COLO668 (cell line): ENCODE results near the gene GOLGA6L22.
"Not testable (repeated sequence)": the region's sequence is repeated elsewhere in the genome, so short reads cannot be mapped to it uniquely, and the experiment has no call there.

Source experiments
- DNase-seq: peaks from one replicate; lab custom pipeline; 2025; ENCODE audit not compliant: unreplicated experiment; lab: John Stamatoyannopoulos, UW

Gene GOLGA6L22

DNA sequence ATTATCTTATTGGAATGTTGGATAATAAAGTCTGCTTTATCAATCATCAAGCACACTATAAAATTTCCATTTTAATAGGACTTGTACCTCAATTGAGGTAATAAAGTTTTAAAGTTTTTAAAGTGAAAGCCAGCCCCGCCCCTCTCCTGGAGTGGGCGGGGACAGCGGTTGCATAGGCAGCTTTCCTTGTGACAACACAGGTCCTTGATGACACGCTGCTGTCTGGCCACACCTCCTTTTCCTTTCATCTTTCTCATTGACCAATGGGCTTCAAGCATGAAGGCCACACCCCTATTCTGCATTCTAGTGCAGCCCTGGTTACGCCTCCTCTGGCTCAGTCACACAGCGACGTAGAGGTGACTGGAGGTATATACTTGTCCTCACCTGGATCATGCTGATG, at the start of gene GOLGA6L22:
GOLGA6L22 (plus strand) TSS at position 301 of the 400 bp plus-strand sequence; CDS start at position 392, 91 bp downstream.
- not testable (repeated sequence) for DNase-seq

DNA sequence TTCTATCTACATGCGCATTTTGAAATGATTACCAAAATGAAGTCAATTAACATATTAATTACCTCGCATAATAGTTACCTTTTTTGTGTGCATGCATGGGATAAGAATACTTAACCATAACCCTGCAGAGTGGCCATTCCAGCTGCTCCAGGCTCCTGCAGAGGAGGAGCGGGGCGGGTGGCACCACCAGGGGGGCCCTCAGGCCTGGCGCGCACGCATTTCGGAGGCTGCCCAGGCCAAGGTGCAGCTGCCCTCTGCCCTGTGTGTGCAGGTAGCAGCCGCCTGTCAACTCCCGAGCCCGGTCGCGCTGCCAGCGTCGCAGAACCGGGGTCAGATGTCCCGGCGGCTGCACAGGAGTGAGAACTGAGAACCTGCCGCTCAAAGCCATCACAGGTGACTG, 41.4 kb upstream of the GOLGA6L22 start:
- DNase-seq = not testable (repeated sequence)

- DNase-seq = not testable (repeated sequence)
These were observed 40.9 kb upstream of the GOLGA6L22 start for GRCh38 chr15:22417795-22418194.

DNA sequence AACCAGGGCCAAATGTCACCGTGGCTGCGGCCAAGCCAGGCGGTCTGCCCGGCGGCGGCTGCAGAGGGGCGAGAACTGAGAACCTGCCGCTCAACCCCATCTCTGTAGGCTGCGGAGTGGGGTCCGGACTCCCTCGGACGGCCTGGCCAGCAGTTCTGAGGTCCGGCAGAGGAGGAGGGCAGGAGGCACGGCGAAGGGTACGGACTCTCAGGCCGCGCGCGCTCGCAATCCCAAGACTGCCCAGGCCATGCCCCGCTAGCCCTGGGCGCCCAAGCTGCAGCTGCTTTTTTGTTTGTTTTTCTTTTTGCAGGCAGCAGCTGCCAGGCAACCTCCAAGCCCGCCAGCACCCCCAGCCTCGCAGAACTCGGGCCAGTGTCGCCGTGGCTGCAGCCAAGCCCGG, 40.5 kb upstream of the GOLGA6L22 start:
- not testable (repeated sequence) for DNase-seq

- not testable (repeated sequence) for DNase-seq
These were observed 40.0 kb upstream of the GOLGA6L22 start for GRCh38 chr15:22418666-22419065.

DNA sequence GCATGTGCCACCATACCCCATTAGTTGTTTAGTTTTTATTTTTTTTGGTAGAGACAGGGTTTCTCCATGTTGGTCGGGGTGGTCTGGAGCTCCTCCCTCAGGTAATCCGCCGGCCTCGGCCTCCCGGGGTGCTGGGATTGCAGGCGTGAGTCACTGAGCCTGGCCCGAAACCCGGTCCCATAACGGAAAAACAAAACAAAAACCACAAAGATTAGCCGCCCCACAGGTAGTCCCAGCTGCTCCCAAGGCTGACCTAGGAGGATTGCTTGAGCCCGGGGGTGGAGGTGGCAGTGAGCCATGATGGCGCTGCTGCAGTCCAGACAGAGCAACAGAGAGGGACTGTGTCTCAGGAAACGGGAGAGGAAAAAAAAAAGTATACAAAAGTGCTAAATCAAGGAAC, 38.4 kb upstream of the GOLGA6L22 start:
- DNase-seq = not testable (repeated sequence)

GRCh38 chr15:22429426-22429825, 29.3 kb upstream of the GOLGA6L22 start:
- not testable (repeated sequence) for DNase-seq

DNA sequence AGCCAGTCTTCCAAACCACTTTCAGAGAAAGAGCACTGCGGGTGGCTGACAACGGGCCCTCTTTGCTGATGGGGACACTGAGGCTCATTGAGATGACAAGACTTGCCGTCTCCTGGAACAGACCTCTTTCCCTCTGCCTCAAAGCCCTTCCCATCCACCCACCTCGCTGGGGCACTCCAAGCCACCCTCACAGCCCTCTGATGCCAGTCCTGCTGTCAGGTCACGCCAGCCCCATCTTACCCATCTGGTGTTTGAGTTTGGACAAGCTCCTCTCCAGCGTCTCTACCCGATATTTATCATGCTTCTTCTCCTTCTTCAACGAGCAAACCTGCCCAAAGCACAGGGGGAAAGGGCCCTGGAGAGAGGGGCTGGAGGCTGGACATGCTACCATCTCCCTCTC, 27.0 kb upstream of the GOLGA6L22 start:
- not testable (repeated sequence) for DNase-seq

GRCh38 chr15:22494490-22495113, 35.9 kb downstream of the GOLGA6L22 start:
- DNase-seq = not testable (repeated sequence)

DNA sequence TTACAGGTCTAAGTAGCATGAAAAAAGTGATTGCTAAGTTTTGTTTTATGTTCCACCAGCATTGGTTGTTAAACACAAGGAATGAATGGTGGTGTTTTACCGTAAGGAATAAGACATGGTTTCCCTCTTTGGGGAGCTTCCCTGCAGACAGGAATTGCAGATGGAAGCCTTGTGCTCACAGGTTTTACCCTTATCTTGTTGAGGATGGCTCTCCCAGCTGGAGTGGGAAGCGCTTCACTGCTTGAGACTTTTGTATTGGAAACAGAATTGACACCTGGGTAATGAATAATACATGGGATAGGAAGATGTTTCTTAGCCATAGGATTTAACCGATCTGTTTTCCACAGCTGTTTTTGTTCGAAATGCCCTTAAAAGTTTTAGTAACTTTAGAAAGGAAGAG, 38.5 kb downstream of the GOLGA6L22 start:
- not testable (repeated sequence) for DNase-seq

- DNase-seq = not testable (repeated sequence)
These were observed 39.7 kb downstream of the GOLGA6L22 start for GRCh38 chr15:22498220-22498925.

GRCh38 chr15:22502272-22502671, 43.6 kb downstream of the GOLGA6L22 start:
- not testable (repeated sequence) for DNase-seq

DNA sequence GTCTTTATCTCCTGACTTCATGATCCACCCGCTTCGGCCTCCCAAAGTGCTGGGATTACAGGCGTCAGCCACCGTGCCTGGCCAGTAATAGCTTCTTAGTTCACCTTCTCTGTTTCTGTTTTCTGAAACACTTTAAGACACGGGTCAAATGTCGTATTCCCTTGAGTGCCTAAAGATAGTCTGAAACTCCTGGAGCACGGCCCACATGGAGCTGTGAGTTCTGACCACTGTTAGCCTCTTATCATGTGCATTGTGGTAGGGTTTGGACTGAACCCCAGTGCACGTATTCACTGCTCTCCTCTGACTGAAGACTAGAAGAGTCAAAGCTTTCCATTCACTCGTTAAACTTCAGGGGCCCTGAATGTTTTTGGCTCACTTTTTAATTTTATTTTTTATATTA, 48.3 kb downstream of the GOLGA6L22 start:
- DNase-seq = not testable (repeated sequence)

- not testable (repeated sequence) for DNase-seq
These were observed 57.4 kb downstream of the GOLGA6L22 start for GRCh38 chr15:22516140-22516539.
